HCT116 (cell line): ENCODE data around the gene ATRN. TPM values are rescaled to one million over a fixed set of nuclear protein-coding genes. Genes with fewer than 3 reads are reported as not detected.

Source experiments
- ATAC-seq: fragments of 200-7000 bp; cut with Tn5 transposase; 2 replicates; pipeline ENCODE4 v1.9.1; 2020; ENCODE audit warnings: mild to moderate bottlenecking, moderate library complexity
- BruUV-seq: library from RNA; stranded (reverse); fragments of 400-500 nt; replicated peaks from 2 replicates; lab custom pipeline; 2021; lab: Mats Ljungman, UMichigan
- CTCF ChIA-PET: fragments of 300-600 bp; sonication (Branson Sonifier 250); formaldehyde crosslinking; loops from one replicate; lab custom pipeline; 2021; ENCODE audit warnings: antibody characterized with exemption; lab: Charles Lee
- POLR2A ChIA-PET: fragments of 300-600, 350-600 bp; sonication (Branson Sonifier 250); formaldehyde crosslinking; loops from one replicate; lab custom pipeline; 2021; ENCODE audit warnings: antibody characterized with exemption; lab: Charles Lee
- RAD21 ChIA-PET, 2 experiments: fragments of 300-600 bp; sonication (Branson Sonifier 250); formaldehyde crosslinking; loops; one replicate each; lab custom pipeline; 2023; ENCODE audit warnings: low total read pairs in 2 of 2; ENCODE audit not compliant: uncharacterized antibody in 2 of 2, unreplicated experiment in 2 of 2, low non-redundant PET in 1 of 2; lab: Charles Lee
- DNase-seq: peaks from one replicate; pipeline ENCODE4 v3.0.0-alpha.2; 2010; ENCODE audit warnings: low read depth, low spot score
- H2AFZ ChIP-seq: fragments of 200-600 bp; shearing (Covaris generic), sonication (generic); 2 replicates; pipeline ENCODE4 v1.6.1; 2017; ENCODE audit warnings: low read depth, mixed run types, mixed read lengths, antibody characterized with exemption, low read length; ENCODE audit not compliant: poor library complexity, severe bottlenecking
- H3K27ac ChIP-seq: 2 replicates; pipeline ENCODE4 v1.5.1; 2012; ENCODE audit warnings: low read depth, low read length
- H3K27me3 ChIP-seq: fragments of 200-600 bp; sonication (generic); 2 replicates; pipeline ENCODE4 v1.6.1; 2016; ENCODE audit warnings: mixed run types, low read length, mixed read lengths; ENCODE audit not compliant: insufficient read depth
- H3K36me3 ChIP-seq, 2 experiments: fragments of 200-500 bp in 1 of 2; fragments of 200-600 bp in 1 of 2; sonication (Bioruptor generic) in 1 of 2; sonication (generic) in 1 of 2; 2 replicates each; pipeline versions ENCODE4 v1.5.1 to v1.6.1; 2014 to 2016; ENCODE audit warnings: low read length in 2 of 2, inconsistent platforms in 1 of 2, mixed read lengths in 1 of 2, mixed run types in 1 of 2; ENCODE audit not compliant: insufficient read depth in 2 of 2, control insufficient read depth in 1 of 2
- H3K4me1 ChIP-seq, 2 experiments: fragments of 200-600 bp in 1 of 2; sonication (generic) in 1 of 2; 2 replicates each; pipeline versions ENCODE4 v1.5.1 to v1.6.1; 2012 to 2017; ENCODE audit warnings: low read length in 2 of 2, inconsistent platforms in 1 of 2, mild to moderate bottlenecking in 1 of 2, mixed read lengths in 1 of 2, mixed run types in 1 of 2, moderate library complexity in 1 of 2; ENCODE audit not compliant: insufficient read depth in 2 of 2, control insufficient read depth in 1 of 2
- H3K4me2 ChIP-seq: fragments of 200-600 bp; sonication (generic); 2 replicates; pipeline ENCODE4 v1.6.1; 2017; ENCODE audit warnings: mixed run types, low read length, mixed read lengths
- H3K4me3 ChIP-seq, 2 experiments: fragments of 200-600 bp in 1 of 2; sonication (generic) in 1 of 2; replicated peaks in 1 of 2; 2 replicates each; pipeline ENCODE4 v1.5.1; 2011 to 2016; ENCODE audit warnings: low read length in 2 of 2, control low read depth in 1 of 2, low read depth in 1 of 2, mild to moderate bottlenecking in 1 of 2, mixed read lengths in 1 of 2, mixed run types in 1 of 2
- H3K79me2 ChIP-seq: fragments of 200-600 bp; sonication (generic); 2 replicates; pipeline ENCODE4 v1.6.1; 2017; ENCODE audit warnings: mild to moderate bottlenecking, mixed run types, low read length, moderate library complexity, mixed read lengths; ENCODE audit not compliant: insufficient read depth
- H3K9ac ChIP-seq: fragments of 200-600 bp; sonication (generic); 2 replicates; pipeline ENCODE4 v1.6.1; 2016; ENCODE audit warnings: low read length, mixed read lengths
- H3K9me2 ChIP-seq: fragments of 200-600 bp; sonication (generic), shearing (Covaris generic); 2 replicates; pipeline ENCODE4 v1.6.1; 2017; ENCODE audit warnings: mixed run types, mild to moderate bottlenecking, moderate library complexity; ENCODE audit not compliant: insufficient read depth
- H3K9me3 ChIP-seq, 2 experiments: fragments of 200-500 bp in 1 of 2; fragments of 200-600 bp in 1 of 2; sonication (Bioruptor generic) in 1 of 2; sonication (generic) in 1 of 2; 2 replicates each; pipeline ENCODE4 v1.6.1; 2014 to 2017; ENCODE audit warnings: low read length in 2 of 2, mixed read lengths in 2 of 2, inconsistent platforms in 1 of 2, low read depth in 1 of 2, mild to moderate bottlenecking in 1 of 2, mixed run types in 1 of 2, moderate library complexity in 1 of 2; ENCODE audit not compliant: control insufficient read depth in 1 of 2, insufficient read depth in 1 of 2
- H4K20me1 ChIP-seq: fragments of 200-600 bp; sonication (generic), shearing (Covaris generic); 2 replicates; pipeline ENCODE4 v1.6.1; 2017; ENCODE audit warnings: mixed run types, mild to moderate bottlenecking, moderate library complexity; ENCODE audit not compliant: insufficient read depth
- CBX3 ChIP-seq: IDR thresholded peaks from 2 replicates; pipeline ENCODE4 v1.6.1; 2012; ENCODE audit warnings: low read depth
- CEBPB ChIP-seq: IDR thresholded peaks from 2 replicates; pipeline ENCODE4 v1.6.1; 2012; ENCODE audit warnings: low read depth
- CTCF ChIP-seq, 3 experiments: fragments of 200-600 bp in 1 of 3; sonication (generic) in 1 of 3; IDR thresholded peaks in 2 of 3; conservative IDR thresholded peaks in 1 of 3; 2 replicates each; pipeline ENCODE4 v1.5.1; 2012 to 2017; ENCODE audit warnings: low read depth in 2 of 3, low read length in 2 of 3, antibody characterized with exemption in 1 of 3, borderline replicate concordance in 1 of 3, control low read depth in 1 of 3, mild to moderate bottlenecking in 1 of 3, mixed read lengths in 1 of 3, mixed run types in 1 of 3, moderate library complexity in 1 of 3; ENCODE audit not compliant: insufficient read depth in 1 of 3
- EGR1 ChIP-seq: IDR thresholded peaks from 2 replicates; pipeline ENCODE4 v1.6.1; 2012; ENCODE audit warnings: low read depth
- EZH2 ChIP-seq: fragments of 200-600 bp; sonication (generic); IDR thresholded peaks from 2 replicates; pipeline ENCODE4 v1.6.1; 2017; ENCODE audit warnings: antibody characterized with exemption, mixed run types
- EZH2phosphoT487 ChIP-seq: fragments of 200-600 bp; IDR thresholded peaks from 2 replicates; pipeline ENCODE4 v1.6.1; 2018; ENCODE audit warnings: antibody characterized with exemption, borderline replicate concordance
- FOSL1 ChIP-seq: IDR thresholded peaks from 2 replicates; pipeline ENCODE4 v1.6.1; 2012; ENCODE audit warnings: low read depth
- POLR2A ChIP-seq: IDR thresholded peaks from 2 replicates; pipeline ENCODE4 v1.7.0; 2011; ENCODE audit warnings: borderline replicate concordance; ENCODE audit not compliant: insufficient read depth, insufficient read length; ENCODE audit errors: extremely low read depth
- POLR2AphosphoS5 ChIP-seq: IDR thresholded peaks from 2 replicates; pipeline ENCODE4 v1.6.1; 2011; ENCODE audit warnings: mild to moderate bottlenecking, low read depth, low read length, moderate library complexity
- RAD21 ChIP-seq: IDR thresholded peaks from 2 replicates; pipeline ENCODE4 v1.6.1; 2012; ENCODE audit warnings: low read depth, mild to moderate bottlenecking
- SIN3A ChIP-seq: IDR thresholded peaks from 2 replicates; pipeline ENCODE4 v1.6.1; 2012; ENCODE audit warnings: low read depth
- SRF ChIP-seq: IDR thresholded peaks from 2 replicates; pipeline ENCODE4 v1.6.1; 2012; ENCODE audit warnings: low read depth
- TCF7L2 ChIP-seq: IDR thresholded peaks from 2 replicates; pipeline ENCODE4 v1.7.0; 2011; ENCODE audit warnings: borderline replicate concordance, inconsistent platforms; ENCODE audit not compliant: insufficient read depth, insufficient read length; ENCODE audit errors: extremely low read depth
- YY1 ChIP-seq: IDR thresholded peaks from 2 replicates; pipeline ENCODE4 v1.6.1; 2011; ENCODE audit warnings: low read length, low read depth, moderate library complexity, mild to moderate bottlenecking; ENCODE audit not compliant: insufficient replicate concordance; ENCODE audit errors: extremely low read depth
- ZBTB33 ChIP-seq: IDR thresholded peaks from 2 replicates; pipeline ENCODE4 v1.6.1; 2011; ENCODE audit warnings: mild to moderate bottlenecking, low read length, moderate library complexity; ENCODE audit not compliant: insufficient replicate concordance; ENCODE audit errors: extremely low read depth
- ZNF274 ChIP-seq: fragments of 200-500 bp; sonication (Bioruptor generic); IDR thresholded peaks from 2 replicates; pipeline ENCODE4 v1.6.1; 2014; ENCODE audit warnings: mild to moderate bottlenecking, low read depth, low read length, inconsistent platforms
- intact Hi-C: fragments of 100-400 bp; cut with micrococcal nuclease; formaldehyde crosslinking; loops from 2 replicates; pipeline ENCODE4 v1.10.0; 2022
- total RNA-seq: library from RNA; stranded (reverse); gene quantifications from one replicate; pipeline ENCODE4 v1.2.1, GENCODE V29; 2021; ENCODE audit not compliant: unreplicated experiment

ATRN gene
- total RNA-seq, 1 experiment from 2014 or later, result 24.4 TPM

GRCh38 chr20:3557237-3557785 lies 86.5 kb downstream of the ATRN start:
- DNase-seq, result no peak
- Histone ChIP-seq H2AFZ (no peak overlapping the region), H3K9me2 (no peaks in the 10 kb centered on the region), H3K9ac (no peak overlapping the region), H3K36me3 (no peaks in the 10 kb centered on the region), H3K4me2 (no peak overlapping the region), H3K9me3 (no peaks in the 10 kb centered on the region), H3K27me3 (no peaks in the 10 kb centered on the region), H4K20me1 (no peaks in the 10 kb centered on the region), H3K4me3 (no peak overlapping the region), H3K4me1 (no peaks in the 10 kb centered on the region), H3K79me2 (no peaks in the 10 kb centered on the region), H3K27ac (no peak overlapping the region)
- CTCF ChIA-PET, result no interaction called here
- BruUV-seq, result no TSS peak
- ATAC-seq, result no peak
- RAD21 ChIA-PET, result no interaction called here
- no peak for TF ChIP-seq POLR2AphosphoS5
- TF ChIP-seq ZBTB33, result no peak
- no peak for TF ChIP-seq EZH2
- intact Hi-C loops, result no loop called here
- POLR2A ChIA-PET, result no interaction called here

- ChIA-PET RAD21 (no interaction called here), CTCF (no interaction called here), POLR2A (no interaction called here)
- Histone ChIP-seq H3K27me3 (no peaks in the 10 kb centered on the region), H3K9me3 (no peaks in the 10 kb centered on the region), H4K20me1 (no peaks in the 10 kb centered on the region), H3K27ac (no peak overlapping the region), H3K4me3 (no peak overlapping the region), H3K79me2 (no peaks in the 10 kb centered on the region), H3K36me3 (0 out of 4 replicates have a peak, but pooled peaks cover 0 to 2% of the 10 kb centered on the region in 2 experiments), H3K9me2 (no peaks in the 10 kb centered on the region), H3K4me1 (no peaks in the 10 kb centered on the region), H2AFZ (no peak overlapping the region), H3K9ac (no peak overlapping the region), H3K4me2 (no peak overlapping the region)
- no peak for DNase-seq
- no peak for ATAC-seq
- intact Hi-C loops, result no loop called here
- no TSS peak for BruUV-seq
- TF ChIP-seq RAD21 (no peak), POLR2A (no peak), YY1 (no peak), EGR1 (no peak), POLR2AphosphoS5 (no peak), SIN3A (no peak), CBX3 (no peak), TCF7L2 (no peak), SRF (no peak), FOSL1 (no peak), EZH2phosphoT487 (no peak), CEBPB (no peak), CTCF (IDR thresholded peaks at IDR 0.05 in 2 of 3, conservative IDR thresholded peaks at IDR 0.05 in 1 of 3; ENCODE audit: borderline replicate concordance in 1 of 3, insufficient read depth in 1 of 3, low read depth in 2 of 3, low read length in 2 of 3) (no peak), ZNF274 (no peak)
These were observed 88.4 kb downstream of the ATRN start for GRCh38 chr20:3559231-3559630.
